PC-9 (cell line): ENCODE data around the gene KCTD12.

Experiments used
- EZH2 ChIP-seq: fragments of 200-600 bp; sonication (generic); IDR thresholded peaks from 2 replicates; pipeline ENCODE4 v1.8.0; 2017; ENCODE audit warnings: antibody characterized with exemption, low read depth
- TF ChIP-seq, protein P1 (sequence below): fragments of 200-600 bp; sonication (generic); conservative IDR thresholded peaks from 2 replicates; pipeline ENCODE4 v1.6.1; 2017; ENCODE audit warnings: mixed run types, antibody characterized with exemption, mild to moderate bottlenecking, moderate library complexity

DNA sequence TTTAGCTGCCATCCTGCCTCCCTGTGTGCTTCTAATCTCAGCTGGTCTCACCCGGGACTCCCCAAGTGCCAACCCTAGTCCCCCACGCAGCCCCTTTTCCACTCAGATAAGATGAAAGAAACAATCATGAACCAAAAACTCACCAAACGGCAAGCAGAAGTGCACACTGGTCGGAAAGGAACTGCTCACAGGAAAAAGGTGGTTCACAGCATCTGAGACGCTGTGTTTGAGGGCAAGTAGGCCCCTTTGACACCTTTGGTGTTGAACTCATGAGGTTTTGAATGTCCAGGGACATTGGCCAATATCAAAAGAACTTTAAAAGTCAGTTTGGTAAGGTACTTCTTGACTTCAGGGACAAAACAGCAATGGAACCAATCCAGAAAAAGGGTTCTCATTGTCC lies 41.8 kb upstream of the KCTD12 start:
- TF ChIP-seq, protein P1, sequence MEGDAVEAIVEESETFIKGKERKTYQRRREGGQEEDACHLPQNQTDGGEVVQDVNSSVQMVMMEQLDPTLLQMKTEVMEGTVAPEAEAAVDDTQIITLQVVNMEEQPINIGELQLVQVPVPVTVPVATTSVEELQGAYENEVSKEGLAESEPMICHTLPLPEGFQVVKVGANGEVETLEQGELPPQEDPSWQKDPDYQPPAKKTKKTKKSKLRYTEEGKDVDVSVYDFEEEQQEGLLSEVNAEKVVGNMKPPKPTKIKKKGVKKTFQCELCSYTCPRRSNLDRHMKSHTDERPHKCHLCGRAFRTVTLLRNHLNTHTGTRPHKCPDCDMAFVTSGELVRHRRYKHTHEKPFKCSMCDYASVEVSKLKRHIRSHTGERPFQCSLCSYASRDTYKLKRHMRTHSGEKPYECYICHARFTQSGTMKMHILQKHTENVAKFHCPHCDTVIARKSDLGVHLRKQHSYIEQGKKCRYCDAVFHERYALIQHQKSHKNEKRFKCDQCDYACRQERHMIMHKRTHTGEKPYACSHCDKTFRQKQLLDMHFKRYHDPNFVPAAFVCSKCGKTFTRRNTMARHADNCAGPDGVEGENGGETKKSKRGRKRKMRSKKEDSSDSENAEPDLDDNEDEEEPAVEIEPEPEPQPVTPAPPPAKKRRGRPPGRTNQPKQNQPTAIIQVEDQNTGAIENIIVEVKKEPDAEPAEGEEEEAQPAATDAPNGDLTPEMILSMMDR: no peak
- TF ChIP-seq EZH2: no peak
